ENCODE results near the gene RTTN. TPM values are rescaled to one million over a fixed set of nuclear protein-coding genes. Genes with fewer than 3 reads are reported as not detected.

RTTN gene
- total and polyA plus RNA-seq, 3 donors from 2014 or later = 23.1 to 67.0 (median 40.1) TPM

DNA sequence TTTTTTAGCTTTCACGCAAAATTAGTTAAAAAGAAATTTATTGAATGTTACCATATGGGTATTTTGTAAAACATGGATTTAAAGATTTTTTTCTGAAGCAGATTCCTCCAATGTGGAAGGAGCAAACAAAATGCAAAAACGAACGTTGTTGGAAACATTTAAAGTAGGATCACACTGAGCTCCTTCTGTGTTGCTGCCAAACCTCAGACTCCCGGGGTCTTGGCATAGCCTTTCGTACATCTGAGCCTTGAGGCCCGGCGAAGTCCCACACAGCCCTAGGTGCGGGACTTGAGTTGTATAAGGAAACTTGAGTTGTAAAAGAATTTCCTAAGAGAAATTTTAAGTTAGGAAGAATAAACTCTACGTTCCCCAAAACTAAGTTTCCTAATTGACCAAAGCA lies 205.8 kb downstream of the RTTN start:
- TF ChIP-seq CTCF (IDR thresholded peaks at IDR 0.05) = no peak
- TF ChIP-seq POLR2A (IDR thresholded peaks at IDR 0.05) = no peak
- H3K9me3 ChIP-seq = no peaks in the 10 kb centered on the region
- no peaks in the 10 kb centered on the region for H3K27me3 ChIP-seq
- no peaks in the 10 kb centered on the region for H3K4me1 ChIP-seq
- no peak overlapping the region for H3K4me3 ChIP-seq
- no peak for DNase-seq
- H3K27ac ChIP-seq = no peak overlapping the region
- intact Hi-C loops (cut with DNase I; ENCODE audit: low total_unique reads) = no loop called here
- H3K36me3 ChIP-seq (ENCODE audit: low read depth, missing control alignments) = no peaks in the 10 kb centered on the region
- WGBS, 2 donors = 54 to 55% methylated on average over 9 of the region's 9 CpGs

- no peaks in the 10 kb centered on the region for H3K4me1 ChIP-seq
- intact Hi-C loops (cut with DNase I; ENCODE audit: low total_unique reads) = no loop called here
- H3K4me3 ChIP-seq = no peak overlapping the region
- no peak overlapping the region for H3K27ac ChIP-seq
- no peak for DNase-seq
- no peaks in the 10 kb centered on the region for H3K9me3 ChIP-seq
- no peak for TF ChIP-seq CTCF (IDR thresholded peaks at IDR 0.05)
- TF ChIP-seq POLR2A (IDR thresholded peaks at IDR 0.05) = no peak
- H3K27me3 ChIP-seq = no peaks in the 10 kb centered on the region
- no peaks in the 10 kb centered on the region for H3K36me3 ChIP-seq (ENCODE audit: low read depth, missing control alignments)
Observed at GRCh38 chr18:69998523-69998987, 206.9 kb downstream of the RTTN start.

GRCh38 chr18:69996951-69997798 lies 208.3 kb downstream of the RTTN start:
- Histone ChIP-seq H3K27me3 (no peaks in the 10 kb centered on the region), H3K9me3 (no peaks in the 10 kb centered on the region), H3K36me3 (ENCODE audit: low read depth, missing control alignments) (no peaks in the 10 kb centered on the region), H3K4me3 (no peak overlapping the region), H3K27ac (no peak overlapping the region), H3K4me1 (no peaks in the 10 kb centered on the region)
- DNase-seq = no peak
- intact Hi-C loops (cut with DNase I; ENCODE audit: low total_unique reads) = no loop called here
- 81 to 93% methylated on average over 7 of the region's 7 CpGs for WGBS, 2 donors
- no peak for TF ChIP-seq POLR2A (IDR thresholded peaks at IDR 0.05)
- TF ChIP-seq CTCF (IDR thresholded peaks at IDR 0.05) = no peak

GRCh38 chr18:69996417-69996816 lies 209.1 kb downstream of the RTTN start:
- Histone ChIP-seq H3K9me3 (no peaks in the 10 kb centered on the region), H3K36me3 (ENCODE audit: low read depth, missing control alignments) (no peaks in the 10 kb centered on the region), H3K4me1 (no peaks in the 10 kb centered on the region), H3K27me3 (no peaks in the 10 kb centered on the region), H3K4me3 (no peak overlapping the region), H3K27ac (no peak overlapping the region)
- WGBS, 2 donors = 81 to 88% methylated on average over 2 of the region's 2 CpGs
- no peak for TF ChIP-seq POLR2A (IDR thresholded peaks at IDR 0.05)
- TF ChIP-seq CTCF (IDR thresholded peaks at IDR 0.05) = no peak
- intact Hi-C loops (cut with DNase I; ENCODE audit: low total_unique reads) = no loop called here
- no peak for DNase-seq

- H3K27ac ChIP-seq = no peak overlapping the region
Observed at GRCh38 chr18:69995774-69996173, 209.7 kb downstream of the RTTN start.

More at GRCh38 chr18:69995774-69996173, 209.7 kb downstream of the RTTN start:
- Histone ChIP-seq H3K9me3 (no peaks in the 10 kb centered on the region), H3K36me3 (ENCODE audit: low read depth, missing control alignments) (no peaks in the 10 kb centered on the region), H3K4me1 (no peaks in the 10 kb centered on the region), H3K4me3 (no peak overlapping the region), H3K27me3 (no peaks in the 10 kb centered on the region)
- no peak for DNase-seq
- intact Hi-C loops (cut with DNase I; ENCODE audit: low total_unique reads) = no loop called here
- no peak for TF ChIP-seq CTCF (IDR thresholded peaks at IDR 0.05)
- 79 to 84% methylated on average over 3 of the region's 3 CpGs for WGBS, 2 donors

All from testis (tissue), 3 donors.